HK-2 (cell line): ENCODE results near the gene TMEM151B.

Experiments
- DNase-seq: peaks from one replicate; pipeline ENCODE4 v3.0.0-alpha.2; 2018; ENCODE audit not compliant: unreplicated experiment

Gene TMEM151B

GRCh38 chr6:44264154-44265006, 5.9 kb upstream of the TMEM151B start:
- peak; percentile 35 for DNase-seq

GRCh38 chr6:44265007-44265721, 5.1 kb upstream of the TMEM151B start, which contains the start of gene NFKBIE:
Gene NFKBIE (minus strand): TSS chr6:44265551. CDS start chr6:44265346, 205 bp downstream.
- DNase-seq = peak; percentile 98

GRCh38 chr6:44265722-44266233, 4.5 kb upstream of the TMEM151B start:
- DNase-seq = no peak

DNA sequence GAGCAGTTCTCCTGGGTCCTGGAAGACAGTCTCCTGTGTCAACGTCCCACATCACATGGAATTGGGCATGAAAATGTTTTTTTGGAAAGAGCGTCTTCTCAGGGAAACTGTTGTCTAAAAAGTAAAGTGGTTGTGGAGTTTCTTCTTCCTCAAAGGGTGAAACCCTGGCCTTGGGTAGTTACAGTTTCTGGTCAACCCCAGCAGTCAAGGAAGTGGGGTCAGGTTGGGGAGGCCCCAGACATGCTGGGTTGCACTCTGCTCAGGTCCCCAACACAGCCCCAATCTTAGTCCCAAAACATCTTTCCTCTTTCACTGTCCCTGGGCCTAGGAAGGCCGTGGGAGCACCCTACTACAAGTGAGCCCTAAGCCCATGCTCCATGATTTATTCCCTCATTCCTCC, 3.9 kb upstream of the TMEM151B start:
- DNase-seq = no peak

DNA sequence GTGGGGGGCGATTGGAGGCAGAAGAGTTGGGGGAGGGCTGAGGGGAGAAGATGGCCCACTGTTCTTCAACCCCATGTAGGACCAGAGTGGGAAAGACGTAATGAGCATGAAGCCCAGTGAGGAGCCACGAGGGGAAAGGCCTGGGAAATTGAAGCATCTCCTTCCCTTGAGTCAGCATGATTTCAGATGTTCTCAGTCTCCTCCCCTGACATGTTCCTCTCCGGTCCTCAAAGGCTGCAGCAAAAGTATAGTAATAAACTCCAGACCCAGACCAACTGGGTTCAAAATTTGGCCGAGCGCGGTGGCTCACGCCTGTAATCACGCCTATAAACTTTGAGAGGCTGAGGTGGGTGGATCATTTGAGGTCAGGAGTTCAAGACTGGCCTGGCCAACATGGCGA, 3.0 kb upstream of the TMEM151B start:
- DNase-seq = no peak

DNA sequence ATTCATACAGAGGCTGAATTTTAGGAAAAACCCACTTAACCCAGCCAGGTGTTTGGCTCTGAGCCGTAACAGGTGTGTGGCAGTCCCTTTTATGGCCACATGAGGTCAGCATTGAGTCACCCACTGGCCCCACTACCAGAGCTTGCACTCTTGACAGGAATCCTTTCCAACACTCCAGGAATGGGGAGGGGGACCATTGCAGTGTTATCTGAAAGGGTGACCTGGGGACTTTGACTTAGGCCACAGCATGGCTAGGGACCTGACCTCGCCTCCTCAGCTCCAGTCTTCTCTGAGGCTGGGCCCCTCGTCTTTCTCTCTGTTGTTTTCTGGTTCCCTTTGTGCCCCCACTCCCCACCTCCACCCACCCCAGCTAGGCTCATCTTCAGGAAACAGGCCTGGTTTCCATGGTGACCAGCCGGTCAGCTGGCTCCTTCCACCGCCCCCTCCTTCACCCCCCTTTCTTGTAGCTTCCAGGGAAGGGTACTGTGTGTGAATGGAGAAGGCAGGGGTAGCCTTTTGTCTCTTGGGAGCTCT, 2.1 kb upstream of the TMEM151B start:
- DNase-seq = peak; percentile 56

DNA sequence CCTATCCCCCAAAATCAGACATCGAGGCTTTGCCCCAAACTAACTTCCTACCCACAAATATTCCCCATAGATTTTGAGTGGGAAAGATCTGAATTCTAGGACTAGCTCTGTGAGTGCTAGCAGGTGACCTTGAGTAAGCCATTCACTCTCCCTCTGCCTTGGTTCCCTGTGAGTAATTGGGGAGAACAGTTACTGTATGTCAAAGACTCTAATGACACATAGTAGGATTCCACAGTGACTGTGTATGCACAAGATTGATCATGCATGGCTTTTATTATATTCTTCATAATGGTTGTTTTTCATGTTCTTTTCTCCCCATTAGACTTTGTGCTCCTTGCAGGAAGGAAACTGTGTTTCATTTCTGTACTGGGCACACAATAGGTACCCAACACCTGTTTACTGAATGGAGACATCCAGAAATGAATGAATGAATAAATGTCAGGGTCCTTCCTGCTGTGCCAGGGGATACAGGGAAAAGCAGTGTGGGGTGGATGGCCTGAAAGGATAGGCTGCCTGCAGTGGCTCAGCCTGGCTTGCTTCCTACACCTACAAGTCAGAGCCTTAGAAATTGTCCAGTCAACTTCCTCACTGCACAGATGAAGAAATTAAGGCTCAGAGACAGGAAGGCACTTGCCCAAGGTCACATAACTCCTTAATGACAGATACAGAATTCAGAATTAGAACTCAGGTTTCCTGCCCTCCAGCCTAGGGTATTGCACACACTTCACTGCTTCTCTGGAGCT, 901 bp upstream of the TMEM151B start:
- no peak for DNase-seq

DNA sequence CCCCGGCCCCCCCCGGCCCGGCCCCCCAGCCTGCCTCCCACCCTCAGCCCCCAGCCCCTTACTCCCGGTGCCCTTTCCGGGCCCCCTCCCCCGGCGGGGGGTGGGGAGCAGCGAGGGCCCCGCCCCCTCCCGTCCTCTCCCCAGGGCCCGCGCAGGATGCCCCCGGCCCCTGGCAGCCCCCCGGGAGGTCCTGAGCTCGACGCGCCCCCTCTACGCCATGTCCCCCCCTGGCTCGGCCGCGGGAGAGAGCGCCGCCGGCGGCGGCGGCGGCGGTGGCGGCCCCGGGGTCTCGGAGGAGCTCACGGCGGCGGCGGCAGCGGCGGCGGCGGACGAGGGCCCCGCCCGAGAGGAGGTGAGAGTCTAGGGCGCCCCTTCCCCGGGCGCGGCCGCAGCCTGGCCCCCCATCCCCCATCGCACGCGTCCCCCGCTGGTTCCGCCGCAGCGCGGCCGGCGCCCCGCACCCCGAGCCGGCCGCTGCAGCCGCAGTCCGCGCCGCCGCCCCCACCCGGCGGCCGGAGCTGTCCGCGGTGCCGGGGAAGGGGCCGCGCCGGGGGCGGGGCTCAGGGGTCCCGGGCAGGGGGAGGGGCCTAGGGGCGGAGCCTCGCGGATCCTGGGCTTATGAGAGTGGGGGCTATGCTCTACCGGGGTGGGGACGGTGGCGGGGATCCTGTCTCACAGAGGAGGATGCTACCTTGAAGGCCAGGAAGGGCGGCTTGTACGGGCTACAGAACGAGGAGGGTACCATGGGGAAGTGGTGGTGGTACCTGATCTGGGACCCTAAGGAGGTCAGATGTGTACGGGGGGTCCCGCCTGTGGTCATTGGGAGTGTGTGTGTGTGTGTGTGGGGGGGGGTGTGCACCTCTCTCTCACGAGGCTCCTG, 516 bp downstream of the TMEM151B start:
- DNase-seq = no peak

DNA sequence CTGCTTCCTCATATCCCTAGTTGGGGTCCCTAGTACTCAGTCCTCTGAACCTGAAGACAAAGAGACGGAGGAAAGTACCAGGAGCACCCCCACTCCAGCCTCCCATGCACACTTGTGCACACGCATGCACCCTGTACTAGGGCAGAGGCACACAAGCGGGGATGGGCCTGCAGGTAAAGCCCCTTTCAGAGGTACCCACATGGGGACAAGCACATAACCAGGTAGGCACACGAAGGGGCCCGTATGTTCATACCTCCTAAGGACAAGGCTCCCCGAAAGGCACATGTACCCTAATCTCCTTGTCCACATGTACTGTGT, 1.1 kb downstream of the TMEM151B start:
- DNase-seq = no peak

DNA sequence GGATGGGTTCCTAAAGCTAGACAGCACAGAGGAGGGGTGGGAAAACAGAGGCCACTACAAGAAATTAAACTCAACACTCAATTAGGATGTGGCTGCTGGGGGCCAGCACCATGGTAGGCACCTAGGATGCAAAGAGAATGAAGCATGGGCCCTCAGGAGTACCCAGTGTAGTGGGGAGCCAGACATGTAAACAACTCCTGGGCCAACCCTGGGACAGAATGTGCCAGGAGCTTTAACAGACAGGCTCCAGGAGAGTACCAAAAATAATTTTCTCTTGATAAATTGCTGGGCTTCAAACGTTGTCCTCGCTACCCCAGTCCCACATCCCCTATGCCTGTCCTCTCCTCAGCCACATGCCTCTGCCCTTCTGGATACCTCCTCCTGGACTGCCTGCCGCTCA, 1.7 kb downstream of the TMEM151B start:
- no peak for DNase-seq

GRCh38 chr6:44272529-44272928, 2.3 kb downstream of the TMEM151B start:
- no peak for DNase-seq

DNA sequence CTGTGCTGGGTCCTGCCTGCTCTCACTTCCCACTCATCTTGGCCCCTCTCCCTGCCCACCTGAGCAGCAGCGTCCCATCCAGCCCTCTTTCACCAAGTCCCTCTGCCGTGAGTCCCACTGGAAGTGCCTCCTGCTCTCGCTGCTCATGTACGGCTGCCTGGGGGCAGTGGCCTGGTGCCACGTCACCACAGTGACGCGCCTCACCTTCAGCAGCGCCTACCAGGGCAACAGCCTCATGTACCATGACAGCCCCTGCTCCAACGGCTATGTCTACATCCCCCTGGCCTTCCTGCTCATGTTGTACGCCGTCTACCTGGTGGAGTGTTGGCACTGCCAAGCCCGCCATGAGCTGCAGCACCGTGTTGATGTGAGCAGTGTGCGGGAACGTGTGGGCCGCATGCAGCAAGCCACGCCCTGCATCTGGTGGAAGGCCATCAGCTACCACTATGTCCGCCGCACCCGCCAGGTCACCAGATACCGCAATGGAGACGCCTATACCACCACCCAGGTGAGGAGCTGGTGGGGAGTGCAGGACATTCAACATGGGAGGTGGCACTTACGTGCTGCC, 2.8 kb downstream of the TMEM151B start:
- DNase-seq = no peak

GRCh38 chr6:44273617-44274016, 3.4 kb downstream of the TMEM151B start:
- DNase-seq = no peak

DNA sequence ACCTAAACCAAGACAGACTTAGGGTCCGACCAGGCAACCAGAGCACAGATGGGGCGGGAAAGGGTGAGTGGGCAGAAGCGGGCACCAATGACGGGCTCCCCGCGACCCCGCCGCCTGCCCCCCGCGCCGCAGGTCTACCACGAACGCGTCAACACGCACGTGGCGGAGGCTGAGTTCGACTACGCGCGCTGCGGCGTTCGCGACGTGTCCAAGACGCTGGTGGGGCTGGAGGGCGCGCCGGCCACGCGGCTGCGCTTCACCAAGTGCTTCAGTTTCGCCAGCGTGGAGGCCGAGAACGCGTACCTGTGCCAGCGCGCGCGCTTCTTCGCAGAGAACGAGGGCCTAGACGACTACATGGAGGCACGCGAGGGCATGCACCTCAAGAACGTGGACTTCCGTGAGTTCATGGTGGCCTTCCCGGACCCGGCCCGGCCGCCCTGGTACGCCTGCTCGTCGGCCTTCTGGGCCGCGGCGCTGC, 5.1 kb downstream of the TMEM151B start:
- no peak for DNase-seq

DNA sequence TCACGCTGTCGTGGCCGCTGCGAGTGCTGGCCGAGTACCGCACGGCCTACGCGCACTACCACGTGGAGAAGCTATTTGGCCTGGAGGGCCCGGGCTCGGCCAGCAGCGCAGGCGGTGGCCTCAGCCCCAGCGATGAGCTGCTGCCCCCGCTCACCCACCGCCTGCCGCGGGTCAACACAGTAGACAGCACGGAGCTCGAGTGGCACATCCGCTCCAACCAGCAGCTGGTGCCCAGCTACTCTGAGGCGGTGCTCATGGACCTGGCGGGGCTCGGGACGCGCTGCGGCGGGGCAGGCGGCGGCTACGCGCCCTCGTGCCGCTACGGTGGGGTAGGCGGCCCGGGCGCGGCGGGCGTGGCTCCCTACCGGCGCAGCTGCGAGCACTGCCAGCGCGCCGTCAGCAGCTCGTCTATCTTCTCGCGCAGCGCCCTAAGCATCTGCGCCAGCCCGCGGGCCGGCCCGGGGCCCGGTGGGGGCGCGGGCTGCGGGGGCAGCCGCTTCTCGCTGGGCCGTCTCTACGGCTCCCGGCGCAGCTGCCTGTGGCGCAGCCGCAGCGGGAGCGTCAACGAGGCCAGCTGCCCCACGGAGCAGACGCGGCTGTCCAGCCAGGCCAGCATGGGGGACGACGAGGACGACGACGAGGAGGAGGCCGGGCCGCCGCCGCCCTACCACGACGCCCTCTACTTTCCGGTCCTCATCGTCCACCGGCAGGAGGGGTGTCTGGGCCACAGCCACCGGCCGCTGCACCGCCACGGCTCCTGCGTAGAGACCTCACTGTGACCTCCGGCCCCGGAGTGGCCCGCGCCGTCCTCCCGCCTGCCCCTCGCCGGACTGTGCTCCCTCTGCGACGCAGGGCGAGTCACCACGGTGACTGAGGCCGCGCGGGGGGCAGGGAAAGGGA, 5.7 kb downstream of the TMEM151B start:
- no peak for DNase-seq

DNA sequence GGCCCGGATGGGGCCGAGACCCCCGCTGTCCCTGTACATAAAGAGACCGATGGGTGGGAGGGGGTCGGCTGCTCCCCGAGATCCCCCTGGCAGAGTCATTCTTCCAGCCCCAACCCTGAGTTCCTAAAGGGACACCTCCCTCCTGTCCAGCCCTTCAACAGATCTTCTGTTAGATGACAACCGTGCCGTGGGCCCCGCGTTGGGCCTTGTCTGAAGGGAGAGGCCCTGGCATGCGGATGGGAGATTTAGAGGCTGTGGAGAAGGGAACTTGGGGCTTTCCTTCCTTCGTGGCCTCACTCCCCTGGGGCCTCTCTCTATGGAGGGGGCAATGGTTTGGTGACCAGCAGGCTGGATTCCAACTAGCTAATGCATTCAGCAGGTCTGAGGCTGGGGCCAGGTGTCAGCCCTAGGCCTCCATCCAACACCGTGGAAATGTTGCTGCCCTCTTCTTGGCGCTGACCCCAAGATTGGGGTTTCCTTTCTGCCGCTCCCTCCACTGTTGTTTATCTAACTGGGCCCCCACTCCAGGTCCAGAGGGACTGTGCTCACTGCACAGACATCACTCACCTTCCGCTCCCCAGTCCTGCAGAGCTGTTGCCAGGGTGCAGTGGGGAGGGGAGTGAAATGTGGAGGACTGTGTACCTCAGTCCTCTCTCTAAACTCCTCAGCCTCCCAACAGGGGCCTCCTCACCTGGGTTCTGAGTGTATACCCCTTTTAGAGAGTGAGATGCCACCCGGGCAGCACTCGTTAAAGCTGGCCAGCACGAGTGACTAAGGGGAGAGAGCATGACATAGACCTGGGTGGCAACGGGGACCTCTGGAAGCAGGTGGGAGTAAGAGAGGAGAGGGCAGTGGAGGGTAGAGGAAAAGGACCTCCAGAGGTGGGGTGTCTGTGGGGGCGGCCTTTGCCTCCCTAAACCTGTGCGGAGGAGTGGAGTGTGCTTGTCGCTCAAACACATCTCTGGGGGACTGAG, 6.7 kb downstream of the TMEM151B start:
- no peak for DNase-seq

DNA sequence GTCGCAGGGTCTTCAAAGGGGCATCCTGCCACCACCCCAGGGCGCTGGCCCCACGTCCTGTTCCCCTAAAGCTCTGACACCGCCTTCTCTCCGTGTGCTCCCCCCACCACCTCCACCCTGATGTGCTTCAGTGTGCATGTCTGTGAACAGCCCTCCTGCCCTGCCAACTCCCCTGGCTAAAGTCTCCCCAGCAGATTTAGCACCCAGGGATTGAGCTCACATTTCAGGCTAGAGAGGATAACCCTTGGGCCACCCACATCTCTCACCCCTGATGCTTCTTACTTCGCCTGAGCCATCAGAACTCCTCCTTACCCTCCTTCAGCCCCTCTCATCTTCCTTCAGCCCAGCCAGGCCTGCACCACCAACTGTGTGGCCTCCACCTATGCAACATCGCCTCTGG, 7.5 kb downstream of the TMEM151B start:
- no peak for DNase-seq

DNA sequence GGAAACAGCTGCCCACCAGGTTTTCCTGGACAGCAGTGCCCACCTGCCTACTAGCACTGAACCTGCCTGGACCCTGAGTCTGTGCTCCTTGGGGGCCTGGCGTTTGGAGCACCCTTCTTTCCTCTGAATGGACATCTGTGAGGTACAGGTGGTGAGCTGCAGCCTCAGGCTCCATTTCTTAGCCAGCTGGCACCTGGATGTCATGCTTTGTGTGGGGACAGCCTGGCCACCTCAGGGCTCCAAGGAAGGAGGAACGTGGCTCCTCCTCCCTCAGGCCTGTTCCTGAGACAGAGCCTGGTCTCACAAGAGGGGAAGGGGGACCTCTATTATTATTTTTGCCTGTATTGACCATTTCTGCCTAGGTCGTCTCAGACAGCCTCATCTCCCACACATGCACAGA, 8.1 kb downstream of the TMEM151B start:
- no peak for DNase-seq
